SK-N-SH (cell line): Measurements from ENCODE around the gene WBP1L. TPM values are rescaled to one million over a fixed set of nuclear protein-coding genes. Genes with fewer than 3 reads are reported as not detected.

ENCODE experiments used
- CTCF ChIA-PET: fragments of 300-600, 350-600 bp; formaldehyde crosslinking; extraction: SDS; loops from one replicate; lab custom pipeline; 2021; lab: Yijun Ruan, JAX
- POLR2A ChIA-PET: fragments of 350-600 bp; sonication (Branson Sonifier 250); formaldehyde crosslinking; extraction: SDS; loops from one replicate; lab custom pipeline; 2020; ENCODE audit warnings: antibody characterized with exemption, inconsistent platforms; lab: Yijun Ruan, JAX
- DNase-seq: peaks from one replicate; pipeline ENCODE4 v3.0.0; 2012
- H2AFZ ChIP-seq: fragments of 200-600 bp; sonication (generic); 2 replicates; pipeline ENCODE4 v1.8.1; 2016; ENCODE audit warnings: antibody characterized with exemption, mild to moderate bottlenecking, low read depth
- H3F3A ChIP-seq: fragments of 200-600 bp; sonication (generic); replicated peaks from 2 replicates; pipeline ENCODE3; 2016; ENCODE audit warnings: antibody characterized with exemption, mild to moderate bottlenecking; ENCODE audit not compliant: insufficient read depth
- H3K27ac ChIP-seq, 2 experiments: fragments of 200-500 bp in 1 of 2; fragments of 200-600 bp in 1 of 2; sonication (Bioruptor generic) in 1 of 2; sonication (generic), shearing (Covaris generic) in 1 of 2; 2 replicates each; pipeline versions ENCODE4 v1.5.1 to v1.6.1; 2014 to 2016; ENCODE audit warnings: low read depth in 2 of 2, inconsistent platforms in 1 of 2, low read length in 1 of 2, mild to moderate bottlenecking in 1 of 2, mixed read lengths in 1 of 2
- H3K27me3 ChIP-seq: fragments of 200-600 bp; sonication (generic), shearing (Covaris generic); 2 replicates; pipeline ENCODE4 v1.6.1; 2016; ENCODE audit warnings: mixed run types; ENCODE audit not compliant: insufficient read depth
- H3K36me3 ChIP-seq, 2 experiments: fragments of 200-500 bp in 1 of 2; fragments of 200-600 bp in 1 of 2; sonication (Bioruptor generic) in 1 of 2; sonication (generic) in 1 of 2; replicated peaks in 1 of 2; 2 replicates each; pipeline versions ENCODE3 to v1.5.1; 2014 to 2016; ENCODE audit warnings: low read length in 1 of 2, mild to moderate bottlenecking in 1 of 2; ENCODE audit not compliant: insufficient read depth in 2 of 2, control insufficient read depth in 1 of 2
- H3K4me1 ChIP-seq, 2 experiments: fragments of 200-500 bp in 1 of 2; fragments of 200-600 bp in 1 of 2; sonication (Bioruptor generic) in 1 of 2; sonication (generic), shearing (Covaris generic) in 1 of 2; 2 replicates each; pipeline versions ENCODE4 v1.5.1 to v1.6.1; 2014 to 2016; ENCODE audit warnings: low read depth in 1 of 2, low read length in 1 of 2, mixed run types in 1 of 2; ENCODE audit not compliant: insufficient read depth in 2 of 2, control insufficient read depth in 1 of 2
- H3K4me2 ChIP-seq: fragments of 200-600 bp; sonication (generic), shearing (Covaris generic); 2 replicates; pipeline ENCODE4 v1.6.1; 2017; ENCODE audit warnings: mixed run types
- H3K4me3 ChIP-seq, 2 experiments: fragments of 200-500 bp in 1 of 2; fragments of 200-600 bp in 1 of 2; sonication (Bioruptor generic) in 1 of 2; sonication (generic), shearing (Covaris generic) in 1 of 2; 2 replicates each; pipeline versions ENCODE4 v1.5.1 to v1.8.1; 2014 to 2016; ENCODE audit warnings: low read depth in 2 of 2, inconsistent platforms in 1 of 2, low read length in 1 of 2, mild to moderate bottlenecking in 1 of 2, mixed read lengths in 1 of 2, moderate library complexity in 1 of 2
- H3K79me2 ChIP-seq: fragments of 200-600 bp; sonication (generic); 2 replicates; pipeline ENCODE4 v1.8.1; 2017; ENCODE audit warnings: mild to moderate bottlenecking; ENCODE audit not compliant: insufficient read depth
- H3K9ac ChIP-seq: fragments of 200-600 bp; sonication (generic); 2 replicates; pipeline ENCODE4 v1.6.1; 2017; ENCODE audit warnings: mixed run types
- H3K9me2 ChIP-seq: fragments of 200-600 bp; sonication (generic); 2 replicates; pipeline ENCODE4 v1.6.1; 2017; ENCODE audit warnings: mixed run types
- H3K9me3 ChIP-seq: fragments of 200-600 bp; sonication (generic); 2 replicates; pipeline ENCODE4 v1.6.1; 2017; ENCODE audit warnings: mixed run types, mild to moderate bottlenecking, moderate library complexity
- H4K20me1 ChIP-seq: fragments of 200-600 bp; sonication (generic); 2 replicates; pipeline ENCODE4 v1.6.1; 2017; ENCODE audit warnings: mild to moderate bottlenecking, mixed run types; ENCODE audit not compliant: insufficient read depth
- CHD2 ChIP-seq: fragments of 150-350 bp; IDR thresholded peaks from 2 replicates; pipeline ENCODE4 v1.6.1; 2018; ENCODE audit warnings: low read length; ENCODE audit not compliant: partially characterized antibody
- ELF1 ChIP-seq: IDR thresholded peaks from 2 replicates; pipeline ENCODE4 v1.4.0; 2012
- EZH2phosphoT487 ChIP-seq: fragments of 200-600 bp; sonication (generic); IDR thresholded peaks from 2 replicates; pipeline ENCODE4 v1.6.1; 2017; ENCODE audit warnings: low read depth, mixed run types, mild to moderate bottlenecking, antibody characterized with exemption, moderate library complexity, borderline replicate concordance
- FOXJ3 ChIP-seq: sonication (generic); formaldehyde crosslinking; IDR thresholded peaks from 2 replicates; pipeline ENCODE4 v1.5.1; 2020; ENCODE audit warnings: mild to moderate bottlenecking, missing genetic modification reagents
- GABPA ChIP-seq: IDR thresholded peaks from 2 replicates; pipeline ENCODE4 v1.4.0; 2012; ENCODE audit warnings: low read depth, mild to moderate bottlenecking
- GATA2 ChIP-seq: sonication (generic); formaldehyde crosslinking; IDR thresholded peaks from 2 replicates; pipeline ENCODE4 v1.5.0; 2020; ENCODE audit warnings: mild to moderate bottlenecking, missing genetic modification reagents
- MXI1 ChIP-seq: IDR thresholded peaks from 2 replicates; pipeline ENCODE4 v1.6.1; 2012; ENCODE audit warnings: mild to moderate bottlenecking, low read depth, low read length, improper control_type of control experiment
- RAD21 ChIP-seq: IDR thresholded peaks from 2 replicates; pipeline ENCODE4 v1.6.1; 2012; ENCODE audit warnings: mild to moderate bottlenecking, low read length
- SIN3A ChIP-seq: IDR thresholded peaks from 2 replicates; pipeline ENCODE4 v1.6.1; 2012; ENCODE audit warnings: low read depth, mild to moderate bottlenecking, low read length, moderate library complexity, borderline replicate concordance
- SMC3 ChIP-seq: IDR thresholded peaks from 2 replicates; pipeline ENCODE4 v1.6.1; 2012; ENCODE audit warnings: low read depth, low read length, improper control_type of control experiment
- TEAD4 ChIP-seq: IDR thresholded peaks from 2 replicates; pipeline ENCODE4 v1.4.0; 2012; ENCODE audit warnings: mild to moderate bottlenecking, borderline replicate concordance; ENCODE audit not compliant: insufficient read depth
- YY1 ChIP-seq: IDR thresholded peaks from 2 replicates; pipeline ENCODE4 v1.4.0; 2012; ENCODE audit warnings: low read depth, mild to moderate bottlenecking
- whole genome bisulfite sequencing: methylation state at CpG from one replicate; pipeline ENCODE4 v1.1.6; 2017; ENCODE audit warnings: low lambda C conversion rate; 5-methylcytosine and 5-hydroxymethylcytosine counted together
- polyA plus RNA-seq, 3 experiments: library from polyadenylated mRNA; depleted of rRNA; stranded (reverse); fragments of >200 nt; gene quantifications; 2 replicates each; pipeline ENCODE4 v1.2.3, GENCODE V29; 2012
- TF ChIP-seq, protein P1 (sequence below): IDR thresholded peaks from 2 replicates; pipeline ENCODE4 v1.4.0; 2012; ENCODE audit warnings: low read depth
- TF ChIP-seq, protein P2 (sequence below): IDR thresholded peaks from 2 replicates; pipeline ENCODE4 v1.6.1; 2012; ENCODE audit warnings: mild to moderate bottlenecking, low read depth, low read length, moderate library complexity
- TF ChIP-seq, protein P3 (sequence below): IDR thresholded peaks from 2 replicates; pipeline ENCODE4 v1.4.0; 2012; ENCODE audit warnings: low read depth, borderline replicate concordance
- TF ChIP-seq, protein P4 (sequence below): fragments of 150-350 bp; IDR thresholded peaks from 2 replicates; pipeline ENCODE4 v1.6.1; 2017; ENCODE audit warnings: antibody characterized with exemption, low read length, low read depth, borderline replicate concordance
- TF ChIP-seq, protein P5 (sequence below): fragments of 200-600 bp; sonication (generic); IDR thresholded peaks from 2 replicates; pipeline ENCODE4 v1.6.1; 2017; ENCODE audit warnings: antibody characterized with exemption, mild to moderate bottlenecking, moderate library complexity

WBP1L gene
- polyA plus RNA-seq, 1 of the 3 experiments (the other 2 are of a cell fraction): 22.8 TPM

DNA sequence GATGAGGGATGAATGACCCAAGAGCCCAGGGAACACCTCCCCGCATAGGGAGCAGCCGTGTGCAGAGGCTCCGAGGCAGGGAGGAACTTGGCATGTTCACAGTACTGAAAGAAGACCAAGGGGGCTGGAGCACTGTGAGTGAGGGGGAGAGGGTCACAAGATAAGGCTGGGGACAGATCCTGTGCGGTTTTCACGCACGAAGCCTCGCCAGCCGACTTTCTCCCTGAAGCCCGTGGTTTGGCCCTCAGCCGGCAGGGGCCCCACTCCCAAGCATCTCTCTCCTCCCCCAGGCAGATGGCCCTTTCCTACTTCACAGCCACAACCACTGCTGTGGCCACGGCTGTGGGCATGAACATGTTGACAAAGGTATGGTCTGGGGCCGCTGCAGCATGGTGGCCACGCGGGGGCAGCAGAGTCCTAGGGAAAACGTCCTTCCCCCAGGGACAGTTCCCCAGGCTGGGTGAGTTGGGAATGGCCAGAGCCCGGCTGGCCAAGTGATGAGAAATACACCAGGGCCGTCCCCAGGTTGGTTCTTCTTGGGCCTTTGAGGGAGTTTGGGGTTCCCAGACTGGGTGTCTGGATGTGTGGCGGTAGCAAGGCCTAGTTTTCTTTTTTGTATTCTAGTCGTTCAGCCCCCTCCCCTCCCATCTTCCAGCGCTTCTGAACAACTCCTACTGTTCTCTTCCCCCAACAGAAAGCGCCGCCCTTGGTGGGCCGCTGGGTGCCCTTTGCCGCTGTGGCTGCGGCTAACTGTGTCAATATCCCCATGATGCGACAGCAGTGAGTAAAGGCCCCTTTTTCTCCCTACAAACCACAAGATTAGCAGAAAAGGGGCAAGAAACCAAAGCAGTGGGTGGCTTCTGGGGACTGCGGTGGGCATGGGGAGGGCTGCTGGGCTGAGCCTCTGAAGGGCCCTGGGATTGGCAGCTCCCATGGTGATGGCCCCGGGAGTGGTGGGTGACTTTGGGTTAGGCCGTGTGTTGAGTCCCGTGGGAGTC lies 14.4 kb upstream of the WBP1L start:
- Histone ChIP-seq H3K9me2 (no peaks in the 10 kb centered on the region), H2AFZ (no peak overlapping the region), H3K9ac (no peak overlapping the region), H3K36me3 (peaks cover 3 to 5% of the 10 kb centered on the region in 2 experiments), H4K20me1 (no peaks in the 10 kb centered on the region), H3K9me3 (no peaks in the 10 kb centered on the region), H3F3A (peaks cover 3% of the 10 kb centered on the region), H3K27ac (no peak overlapping the region), H3K4me1 (peaks cover 0 to 3% of the 10 kb centered on the region in 2 experiments; a peak in 1 of 4 replicates), H3K4me3 (peak overlapping the region in 1 of 2 experiments; percentile 25; a peak in 1 of 4 replicates), H3K79me2 (peaks cover 9% of the 10 kb centered on the region; the same call in 1 of the 2 replicates), H3K27me3 (no peaks in the 10 kb centered on the region), H3K4me2 (no peak overlapping the region)
- ChIA-PET CTCF (interaction anchor here (0.9 to 1.4 kb wide), 3 partner anchors 77 to 106 kb away, joined by 3 to 4 read pairs (median 3); no protein-coding TSS in a partner anchor), POLR2A (no interaction called here)
- WGBS: 55% methylated on average over 24 of the region's 30 CpGs
- TF ChIP-seq, protein P1, sequence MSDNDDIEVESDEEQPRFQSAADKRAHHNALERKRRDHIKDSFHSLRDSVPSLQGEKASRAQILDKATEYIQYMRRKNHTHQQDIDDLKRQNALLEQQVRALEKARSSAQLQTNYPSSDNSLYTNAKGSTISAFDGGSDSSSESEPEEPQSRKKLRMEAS: no peak
- TF ChIP-seq FOXJ3 (CRISPR knock-in tag) (no peak), MXI1 (0 out of 2 replicates have a peak, but pooled peaks have one; percentile 13), SMC3 (peak; percentile 90), YY1 (no peak), TEAD4 (no peak), GABPA (no peak), RAD21 (peak; percentile 90), ELF1 (no peak), EZH2phosphoT487 (no peak), SIN3A (no peak), GATA2 (CRISPR knock-in tag) (no peak), CHD2 (peak; percentile 27)
- TF ChIP-seq, protein P2, sequence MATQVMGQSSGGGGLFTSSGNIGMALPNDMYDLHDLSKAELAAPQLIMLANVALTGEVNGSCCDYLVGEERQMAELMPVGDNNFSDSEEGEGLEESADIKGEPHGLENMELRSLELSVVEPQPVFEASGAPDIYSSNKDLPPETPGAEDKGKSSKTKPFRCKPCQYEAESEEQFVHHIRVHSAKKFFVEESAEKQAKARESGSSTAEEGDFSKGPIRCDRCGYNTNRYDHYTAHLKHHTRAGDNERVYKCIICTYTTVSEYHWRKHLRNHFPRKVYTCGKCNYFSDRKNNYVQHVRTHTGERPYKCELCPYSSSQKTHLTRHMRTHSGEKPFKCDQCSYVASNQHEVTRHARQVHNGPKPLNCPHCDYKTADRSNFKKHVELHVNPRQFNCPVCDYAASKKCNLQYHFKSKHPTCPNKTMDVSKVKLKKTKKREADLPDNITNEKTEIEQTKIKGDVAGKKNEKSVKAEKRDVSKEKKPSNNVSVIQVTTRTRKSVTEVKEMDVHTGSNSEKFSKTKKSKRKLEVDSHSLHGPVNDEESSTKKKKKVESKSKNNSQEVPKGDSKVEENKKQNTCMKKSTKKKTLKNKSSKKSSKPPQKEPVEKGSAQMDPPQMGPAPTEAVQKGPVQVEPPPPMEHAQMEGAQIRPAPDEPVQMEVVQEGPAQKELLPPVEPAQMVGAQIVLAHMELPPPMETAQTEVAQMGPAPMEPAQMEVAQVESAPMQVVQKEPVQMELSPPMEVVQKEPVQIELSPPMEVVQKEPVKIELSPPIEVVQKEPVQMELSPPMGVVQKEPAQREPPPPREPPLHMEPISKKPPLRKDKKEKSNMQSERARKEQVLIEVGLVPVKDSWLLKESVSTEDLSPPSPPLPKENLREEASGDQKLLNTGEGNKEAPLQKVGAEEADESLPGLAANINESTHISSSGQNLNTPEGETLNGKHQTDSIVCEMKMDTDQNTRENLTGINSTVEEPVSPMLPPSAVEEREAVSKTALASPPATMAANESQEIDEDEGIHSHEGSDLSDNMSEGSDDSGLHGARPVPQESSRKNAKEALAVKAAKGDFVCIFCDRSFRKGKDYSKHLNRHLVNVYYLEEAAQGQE: peak; percentile 19; the same call in 1 of the 2 replicates
- TF ChIP-seq, protein P3, sequence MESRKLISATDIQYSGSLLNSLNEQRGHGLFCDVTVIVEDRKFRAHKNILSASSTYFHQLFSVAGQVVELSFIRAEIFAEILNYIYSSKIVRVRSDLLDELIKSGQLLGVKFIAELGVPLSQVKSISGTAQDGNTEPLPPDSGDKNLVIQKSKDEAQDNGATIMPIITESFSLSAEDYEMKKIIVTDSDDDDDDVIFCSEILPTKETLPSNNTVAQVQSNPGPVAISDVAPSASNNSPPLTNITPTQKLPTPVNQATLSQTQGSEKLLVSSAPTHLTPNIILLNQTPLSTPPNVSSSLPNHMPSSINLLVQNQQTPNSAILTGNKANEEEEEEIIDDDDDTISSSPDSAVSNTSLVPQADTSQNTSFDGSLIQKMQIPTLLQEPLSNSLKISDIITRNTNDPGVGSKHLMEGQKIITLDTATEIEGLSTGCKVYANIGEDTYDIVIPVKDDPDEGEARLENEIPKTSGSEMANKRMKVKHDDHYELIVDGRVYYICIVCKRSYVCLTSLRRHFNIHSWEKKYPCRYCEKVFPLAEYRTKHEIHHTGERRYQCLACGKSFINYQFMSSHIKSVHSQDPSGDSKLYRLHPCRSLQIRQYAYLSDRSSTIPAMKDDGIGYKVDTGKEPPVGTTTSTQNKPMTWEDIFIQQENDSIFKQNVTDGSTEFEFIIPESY: no peak
- TF ChIP-seq, protein P4, sequence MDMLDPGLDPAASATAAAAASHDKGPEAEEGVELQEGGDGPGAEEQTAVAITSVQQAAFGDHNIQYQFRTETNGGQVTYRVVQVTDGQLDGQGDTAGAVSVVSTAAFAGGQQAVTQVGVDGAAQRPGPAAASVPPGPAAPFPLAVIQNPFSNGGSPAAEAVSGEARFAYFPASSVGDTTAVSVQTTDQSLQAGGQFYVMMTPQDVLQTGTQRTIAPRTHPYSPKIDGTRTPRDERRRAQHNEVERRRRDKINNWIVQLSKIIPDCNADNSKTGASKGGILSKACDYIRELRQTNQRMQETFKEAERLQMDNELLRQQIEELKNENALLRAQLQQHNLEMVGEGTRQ: no peak
- TF ChIP-seq, protein P5, sequence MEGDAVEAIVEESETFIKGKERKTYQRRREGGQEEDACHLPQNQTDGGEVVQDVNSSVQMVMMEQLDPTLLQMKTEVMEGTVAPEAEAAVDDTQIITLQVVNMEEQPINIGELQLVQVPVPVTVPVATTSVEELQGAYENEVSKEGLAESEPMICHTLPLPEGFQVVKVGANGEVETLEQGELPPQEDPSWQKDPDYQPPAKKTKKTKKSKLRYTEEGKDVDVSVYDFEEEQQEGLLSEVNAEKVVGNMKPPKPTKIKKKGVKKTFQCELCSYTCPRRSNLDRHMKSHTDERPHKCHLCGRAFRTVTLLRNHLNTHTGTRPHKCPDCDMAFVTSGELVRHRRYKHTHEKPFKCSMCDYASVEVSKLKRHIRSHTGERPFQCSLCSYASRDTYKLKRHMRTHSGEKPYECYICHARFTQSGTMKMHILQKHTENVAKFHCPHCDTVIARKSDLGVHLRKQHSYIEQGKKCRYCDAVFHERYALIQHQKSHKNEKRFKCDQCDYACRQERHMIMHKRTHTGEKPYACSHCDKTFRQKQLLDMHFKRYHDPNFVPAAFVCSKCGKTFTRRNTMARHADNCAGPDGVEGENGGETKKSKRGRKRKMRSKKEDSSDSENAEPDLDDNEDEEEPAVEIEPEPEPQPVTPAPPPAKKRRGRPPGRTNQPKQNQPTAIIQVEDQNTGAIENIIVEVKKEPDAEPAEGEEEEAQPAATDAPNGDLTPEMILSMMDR: peak; percentile 89
- DNase-seq: peak; percentile 87
